GM21737 (cell line): ENCODE measurements around the gene SMOC1.

ENCODE experiments used
- ATAC-seq: cut with Tn5 transposase; IDR thresholded peaks from one replicate; pipeline ENCODE4 v1.9.1; 2021; ENCODE audit warnings: mild to moderate bottlenecking, moderate library complexity; ENCODE audit not compliant: unreplicated experiment

The SMOC1 gene

DNA sequence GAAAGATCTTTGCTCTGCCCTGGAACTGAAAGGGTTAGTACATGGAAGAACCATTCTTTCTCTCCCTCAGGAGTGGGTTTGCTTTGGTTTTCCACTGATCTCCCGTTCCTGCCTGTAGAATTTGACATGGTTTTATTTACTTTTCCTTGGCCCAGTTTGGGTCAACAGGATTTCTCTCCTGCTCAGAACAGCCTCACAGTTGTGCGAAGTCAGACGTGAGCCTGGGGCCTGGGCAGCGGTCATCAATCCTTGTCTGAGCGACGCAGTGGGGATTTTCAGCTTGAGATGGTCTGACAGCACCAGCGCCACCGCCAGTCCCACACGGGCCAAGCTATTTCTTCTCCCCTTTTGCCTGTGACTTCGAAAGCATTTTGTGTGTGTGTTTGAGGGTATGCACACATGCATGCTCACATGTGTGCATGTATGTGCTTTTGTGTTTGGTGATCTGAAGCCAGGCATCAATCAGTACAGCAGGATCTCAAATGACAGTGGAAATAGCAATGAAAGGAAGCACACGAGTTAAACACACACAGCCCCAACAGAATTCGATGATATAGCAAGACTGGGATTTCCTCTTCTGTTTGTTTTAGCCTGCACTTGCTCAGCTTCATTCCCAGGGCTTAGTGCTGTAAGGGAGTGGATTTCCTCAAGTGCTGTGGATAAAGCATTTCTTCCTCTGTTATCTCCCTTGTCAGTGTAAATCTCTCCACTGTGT is 58.3 kb downstream of the SMOC1 start:
- ATAC-seq: no peak

DNA sequence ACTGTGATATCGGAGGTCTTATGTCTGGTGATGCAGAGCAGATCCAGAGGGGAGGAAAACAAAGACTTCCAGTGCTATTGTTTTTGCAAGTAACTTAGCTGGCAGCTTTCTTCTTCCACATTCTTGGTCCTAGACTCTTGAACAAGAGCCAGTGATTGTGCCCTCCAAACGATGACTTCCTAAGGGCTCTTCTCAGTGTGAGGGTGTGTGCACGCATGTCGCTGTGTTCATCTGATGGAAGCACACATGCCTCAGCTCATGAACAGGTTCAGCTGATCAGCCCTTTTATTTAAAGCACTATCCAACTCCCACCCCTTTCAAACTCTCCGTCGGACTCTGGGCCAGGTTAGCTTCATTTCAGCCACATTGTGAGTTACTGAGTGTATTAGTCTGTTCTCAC is 59.5 kb downstream of the SMOC1 start:
- no peak for ATAC-seq

DNA sequence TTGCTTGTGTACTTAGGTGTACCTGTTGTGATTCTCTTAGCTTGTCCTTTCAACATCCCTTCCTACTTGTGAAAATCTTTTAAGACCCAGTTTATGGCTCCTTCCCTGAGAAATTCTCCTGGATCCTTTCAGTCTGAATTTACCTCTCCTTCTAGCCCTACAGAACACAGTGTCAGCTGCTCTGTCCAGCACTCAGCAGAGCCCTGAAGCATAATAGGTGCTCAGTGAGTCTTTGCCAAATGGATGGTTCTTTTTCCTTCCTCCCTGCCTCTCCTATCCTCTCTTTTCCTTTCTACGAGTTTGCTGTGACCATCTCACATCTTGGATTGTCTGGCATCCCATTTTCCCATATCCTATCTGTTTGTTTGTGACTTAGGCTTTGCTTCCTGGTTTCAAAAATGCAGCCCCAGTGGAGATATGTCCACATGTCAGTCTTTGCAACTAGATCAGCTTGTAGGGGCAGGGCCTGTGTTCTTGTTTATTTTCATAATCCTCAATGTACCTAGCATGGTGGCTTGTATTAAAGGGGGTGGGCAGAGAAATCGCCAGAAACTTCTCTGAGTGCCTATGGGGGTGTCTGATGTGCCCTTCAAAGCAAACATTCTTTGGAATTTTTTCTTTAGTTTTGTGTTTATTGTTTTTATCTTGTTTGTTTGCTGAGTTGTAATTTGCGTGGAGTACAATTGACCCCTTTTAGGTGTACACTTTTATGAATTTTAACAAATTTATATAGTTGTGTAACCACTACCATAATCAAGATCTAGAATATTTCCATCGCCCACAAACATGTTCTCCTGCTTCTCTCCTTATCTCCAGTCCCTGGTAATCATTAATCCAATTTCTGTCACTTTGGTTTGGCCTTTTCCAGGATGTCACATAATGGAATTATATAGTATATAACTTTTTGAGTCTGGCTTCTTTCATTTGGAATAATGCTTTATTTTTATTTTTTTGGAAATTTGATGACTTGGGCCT is 62.8 kb downstream of the SMOC1 start:
- ATAC-seq: no peak

DNA sequence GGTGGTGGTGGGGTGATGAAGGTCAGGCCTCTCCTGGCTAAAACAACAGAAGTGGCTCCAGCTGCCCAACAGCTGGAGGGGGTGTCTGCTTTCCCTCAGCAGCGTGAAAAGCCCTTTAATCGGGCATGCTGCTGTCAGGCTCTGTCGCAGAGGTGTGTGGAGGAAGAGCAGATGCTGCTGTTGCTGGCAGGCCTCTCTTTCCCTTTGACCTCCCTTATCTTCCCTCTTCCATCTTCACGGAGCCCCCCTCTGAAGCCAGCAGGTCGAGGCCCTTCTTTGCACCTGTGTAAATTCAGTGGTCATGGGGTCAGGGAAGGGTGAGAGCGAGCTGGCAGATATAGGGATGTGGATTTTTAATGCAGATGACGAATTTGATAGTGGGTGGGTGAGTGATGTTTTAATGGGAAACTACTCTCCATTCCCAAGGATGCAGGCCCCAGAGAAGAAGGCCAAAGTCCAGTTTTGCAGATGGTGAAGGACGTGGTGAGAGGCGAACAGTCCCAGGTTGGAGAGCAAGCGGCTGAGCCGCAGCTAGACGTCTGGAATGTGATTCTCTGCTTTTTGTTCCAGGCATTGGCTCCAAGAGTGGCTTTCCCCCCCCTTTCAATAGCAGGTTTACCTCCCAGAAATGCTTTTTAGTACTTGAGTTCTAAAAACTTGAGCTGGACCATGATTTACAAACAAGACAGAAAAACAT is 64.0 kb downstream of the SMOC1 start:
- no peak for ATAC-seq

DNA sequence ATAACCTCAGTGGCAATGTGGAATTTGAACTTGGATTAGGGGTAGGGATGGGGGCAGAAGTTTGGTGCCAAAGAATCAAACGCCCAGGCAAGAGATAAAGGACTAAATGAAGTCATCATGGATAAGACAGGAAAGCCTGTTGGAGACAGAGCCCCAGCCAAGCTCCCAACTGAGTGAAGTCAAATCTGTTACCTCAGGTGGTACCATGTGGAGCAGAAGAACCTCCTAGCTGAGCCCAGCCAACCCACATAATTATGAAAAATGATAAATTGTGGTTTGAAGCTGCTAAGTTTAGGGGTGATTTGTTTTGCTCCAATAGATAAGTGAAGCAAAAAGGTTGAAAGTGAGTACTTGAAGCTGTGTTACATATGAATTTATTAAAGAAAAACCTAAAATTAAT is 66.1 kb downstream of the SMOC1 start:
- ATAC-seq: no peak

DNA sequence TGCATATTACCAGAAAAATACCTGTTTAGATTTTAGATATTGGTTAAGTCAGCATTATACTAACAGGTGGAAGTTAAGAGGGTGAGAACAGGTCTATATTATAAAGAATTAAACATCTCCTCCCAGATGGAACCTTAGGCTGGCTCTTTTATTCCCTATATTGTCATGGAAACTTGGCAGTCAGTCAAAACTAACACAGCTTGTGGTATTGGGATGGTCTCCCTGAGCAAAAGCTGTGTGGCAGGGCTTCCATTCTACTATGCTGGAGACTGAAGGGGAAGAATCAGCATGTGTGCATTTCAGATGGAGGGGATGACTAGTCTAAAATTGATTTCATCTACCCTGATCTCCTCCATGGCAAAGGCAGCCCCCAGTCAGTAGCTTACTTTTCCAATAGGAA is 66.7 kb downstream of the SMOC1 start:
- ATAC-seq: no peak

DNA sequence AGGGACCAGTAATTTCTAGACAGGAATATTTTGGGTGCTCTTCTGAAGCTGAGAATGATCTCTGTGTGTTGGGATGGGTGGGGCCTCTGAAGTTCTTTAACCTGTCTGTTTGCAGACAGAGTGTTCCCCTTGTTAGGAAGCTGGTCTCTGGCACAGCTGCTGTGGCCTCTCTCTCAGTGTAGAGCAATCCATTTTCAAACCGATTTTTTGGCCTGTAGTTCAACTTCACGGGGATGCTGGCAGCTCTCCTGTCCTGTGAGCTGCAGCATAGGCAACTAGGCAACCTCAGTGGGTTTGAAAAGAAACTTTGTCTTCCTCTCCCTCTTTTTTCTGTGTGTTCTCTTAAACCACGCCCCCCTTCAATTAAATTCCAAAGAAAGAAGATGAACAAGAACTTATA is 69.1 kb downstream of the SMOC1 start:
- ATAC-seq: no peak

DNA sequence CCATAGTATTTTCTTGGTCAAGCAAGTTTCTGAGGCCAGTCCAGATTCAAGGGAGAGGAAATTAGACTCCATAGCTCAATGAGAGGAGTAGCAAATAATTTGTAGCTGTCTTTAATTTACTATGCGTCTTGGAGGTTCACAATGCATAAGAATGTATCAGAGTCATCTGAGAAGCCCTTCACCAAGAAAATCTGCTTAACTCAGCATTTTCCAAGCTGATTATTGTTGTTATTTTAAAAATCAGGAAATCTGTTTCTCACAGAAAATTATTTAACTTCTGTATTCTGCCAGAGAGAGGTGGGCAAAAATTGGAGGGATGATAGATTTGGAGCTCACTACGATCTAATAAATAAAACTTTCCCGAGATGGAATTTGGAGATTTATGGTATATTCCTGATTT is 72.0 kb downstream of the SMOC1 start:
- ATAC-seq: no peak

DNA sequence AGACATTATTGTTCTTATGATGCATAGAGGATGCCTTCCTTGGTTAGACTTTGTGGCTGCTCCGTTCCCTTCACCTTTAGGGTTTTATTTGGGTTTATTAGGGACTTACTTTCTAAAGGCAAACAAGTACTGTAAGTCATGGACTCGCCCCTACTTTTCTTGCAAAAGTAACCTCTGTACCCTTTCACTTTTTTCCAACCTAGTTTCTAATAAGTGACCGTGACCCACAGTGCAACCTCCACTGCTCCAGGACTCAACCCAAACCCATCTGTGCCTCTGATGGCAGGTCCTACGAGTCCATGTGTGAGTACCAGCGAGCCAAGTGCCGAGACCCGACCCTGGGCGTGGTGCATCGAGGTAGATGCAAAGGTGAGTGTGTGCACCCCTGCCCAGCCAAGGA is 72.7 kb downstream of the SMOC1 start:
- ATAC-seq: no peak

DNA sequence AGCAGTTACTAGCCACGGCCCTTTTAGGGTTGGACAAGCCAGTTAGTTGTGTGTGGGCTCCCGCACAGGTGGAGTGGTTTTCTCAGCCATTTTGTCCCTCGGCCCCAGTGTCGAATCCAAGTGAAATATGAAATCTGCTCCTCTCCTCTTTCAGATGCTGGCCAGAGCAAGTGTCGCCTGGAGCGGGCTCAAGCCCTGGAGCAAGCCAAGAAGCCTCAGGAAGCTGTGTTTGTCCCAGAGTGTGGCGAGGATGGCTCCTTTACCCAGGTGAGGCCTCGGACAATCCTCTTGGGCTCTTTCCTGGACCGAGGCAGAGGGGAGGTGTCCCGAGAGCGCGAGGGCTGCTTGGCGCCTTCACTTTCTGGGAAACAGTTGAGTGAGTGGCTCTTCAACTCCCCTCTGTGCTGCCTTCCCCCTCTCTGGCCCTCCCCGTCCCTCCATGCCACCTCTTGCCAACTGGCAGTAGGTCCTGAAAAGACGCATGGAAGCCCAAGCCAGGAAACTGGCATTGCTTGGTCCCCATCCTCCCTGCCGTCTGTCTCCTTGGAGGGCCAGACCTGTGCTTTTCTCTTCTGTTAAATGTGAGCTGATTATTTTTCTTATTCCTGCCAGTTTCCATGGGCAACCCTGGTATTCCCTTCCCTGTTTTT is 74.2 kb downstream of the SMOC1 start:
- ATAC-seq: no peak

DNA sequence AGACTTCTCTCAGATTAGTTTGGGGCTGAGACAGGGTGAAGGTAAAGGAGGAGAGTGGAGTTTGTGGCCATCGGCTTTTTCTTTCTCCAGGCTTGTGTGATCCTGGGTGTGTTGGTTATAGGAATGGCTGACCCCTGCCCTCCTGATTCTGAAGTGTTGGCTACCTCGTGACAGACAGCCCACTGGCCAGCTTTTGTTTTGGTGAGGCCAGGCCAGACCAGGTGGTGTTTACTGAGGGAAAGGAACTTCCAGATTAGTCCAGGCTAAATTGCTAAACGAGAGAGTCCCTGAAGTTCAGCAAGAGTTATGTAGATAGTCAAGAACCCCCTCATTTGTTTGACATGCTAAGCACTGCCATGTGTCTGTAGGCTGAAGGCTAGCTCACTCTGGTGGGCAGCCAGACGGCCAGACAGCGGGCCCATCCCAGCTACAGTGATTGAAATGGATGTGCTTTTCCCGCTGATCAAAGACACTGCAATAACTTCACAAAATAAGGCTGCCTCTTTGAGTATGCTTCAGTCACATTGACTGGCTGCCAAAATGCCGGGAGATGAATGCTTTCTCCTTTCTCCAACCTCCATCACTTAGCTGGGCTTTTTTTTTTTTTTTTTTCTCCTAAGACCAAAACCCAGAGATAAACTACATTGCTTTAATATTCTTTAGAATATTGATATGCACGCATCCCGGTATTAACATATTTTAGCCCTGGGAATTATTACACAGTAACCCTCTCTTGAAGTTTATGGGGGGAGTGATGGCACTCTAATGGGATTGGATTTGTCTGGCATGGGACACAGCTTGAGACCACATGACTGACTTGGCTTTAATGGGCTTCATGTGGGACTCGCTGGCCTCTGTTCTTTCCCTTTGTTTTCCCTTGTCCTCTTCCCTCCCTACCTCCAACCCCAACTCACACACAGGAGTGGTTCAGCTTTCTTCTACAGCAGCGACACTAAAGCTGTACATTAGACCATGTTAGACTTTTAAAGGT is 76.9 kb downstream of the SMOC1 start:
- no peak for ATAC-seq

DNA sequence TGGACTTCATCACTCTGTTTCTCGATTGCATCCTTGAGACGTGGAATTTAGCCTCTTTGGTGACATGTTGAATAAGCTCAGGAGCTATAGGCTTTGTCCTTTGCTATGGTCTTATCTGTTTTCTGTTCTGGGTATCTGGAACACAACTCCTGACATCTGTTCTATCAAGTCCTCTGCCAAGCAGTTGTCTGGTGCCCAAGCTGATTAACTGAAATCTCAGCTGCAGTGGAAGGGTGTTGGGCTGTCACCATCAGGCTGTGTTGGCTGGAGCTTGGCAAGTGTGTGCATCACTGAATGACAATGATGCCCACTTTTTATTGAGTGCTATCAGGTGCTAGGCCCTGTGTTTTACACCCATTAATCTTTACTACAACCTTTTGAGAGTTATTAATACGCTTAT is 77.8 kb downstream of the SMOC1 start:
- ATAC-seq: no peak

DNA sequence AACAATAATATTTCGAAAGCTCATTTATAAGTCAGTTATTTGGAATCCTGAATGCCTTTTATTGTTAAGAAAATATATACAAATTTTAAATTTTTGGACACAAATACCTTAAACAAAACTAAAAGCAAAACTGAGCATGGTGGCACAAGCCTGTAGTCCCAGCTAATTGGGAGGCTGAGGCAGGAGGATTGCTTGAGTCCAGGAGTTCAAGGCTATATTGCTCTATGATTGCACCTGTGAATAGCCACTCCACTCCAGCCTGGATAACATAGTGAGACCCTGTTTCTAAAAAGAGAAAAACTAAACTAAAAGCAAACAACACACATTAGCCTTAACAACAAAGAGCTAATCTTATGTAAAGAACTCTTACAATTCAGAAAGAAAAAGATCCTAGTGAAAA is 78.8 kb downstream of the SMOC1 start:
- no peak for ATAC-seq

DNA sequence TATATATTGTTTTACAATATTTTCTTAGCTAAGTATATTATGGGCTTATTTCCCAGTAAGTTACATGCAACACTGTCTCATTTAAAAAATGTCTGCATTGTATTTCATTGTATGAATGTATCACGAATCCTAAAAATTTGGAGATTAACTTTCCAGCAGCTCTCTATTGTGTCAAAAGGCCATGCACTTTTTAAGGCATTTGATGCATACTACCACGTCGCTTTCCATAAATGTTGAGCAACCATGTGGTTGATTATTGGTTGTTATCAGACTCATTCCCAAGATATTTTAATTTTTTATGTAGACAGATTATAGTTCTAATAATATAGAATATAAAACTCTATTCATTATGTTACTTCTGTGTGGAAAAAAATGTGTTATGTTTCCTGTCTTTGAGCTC is 79.9 kb downstream of the SMOC1 start:
- ATAC-seq: no peak

DNA sequence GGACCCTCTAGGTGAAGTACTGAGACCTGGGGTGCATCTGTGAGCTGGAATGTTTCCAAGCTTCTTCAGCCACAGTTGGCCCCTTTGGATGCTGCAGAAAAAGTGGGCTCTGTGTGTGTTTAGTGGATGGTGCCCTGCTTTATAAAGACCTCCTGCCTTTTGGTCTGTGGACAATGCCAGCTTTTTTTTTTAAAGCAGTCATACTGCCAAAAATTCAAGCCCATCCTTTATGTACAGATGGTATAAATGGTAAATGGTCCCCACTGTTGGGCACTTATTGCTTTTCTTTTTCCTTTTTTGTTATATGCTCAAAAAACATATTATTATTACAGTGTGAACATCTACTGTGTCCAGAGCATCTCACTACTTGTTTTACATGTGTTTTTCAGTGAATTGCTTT is 81.1 kb downstream of the SMOC1 start:
- no peak for ATAC-seq

DNA sequence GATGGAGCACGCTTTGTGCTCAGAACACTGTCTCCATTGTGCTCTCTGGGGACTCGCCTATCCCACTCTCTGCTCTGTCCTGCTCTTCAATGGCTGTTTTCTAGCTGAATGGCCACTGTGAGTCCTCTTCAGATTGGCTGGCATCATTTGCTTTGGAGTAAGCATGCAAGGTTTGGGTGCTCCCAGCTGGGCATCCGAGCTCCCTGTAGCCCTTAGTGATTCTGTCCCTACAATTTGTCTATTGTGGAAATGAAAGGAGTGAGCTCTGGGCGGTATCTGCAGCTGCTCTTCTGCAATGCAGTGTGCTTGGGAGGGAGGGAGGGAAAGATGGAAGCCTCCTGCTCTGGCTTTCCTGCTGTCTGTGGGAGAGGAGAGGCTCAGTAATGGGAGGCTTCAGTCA is 84.8 kb downstream of the SMOC1 start:
- no peak for ATAC-seq

DNA sequence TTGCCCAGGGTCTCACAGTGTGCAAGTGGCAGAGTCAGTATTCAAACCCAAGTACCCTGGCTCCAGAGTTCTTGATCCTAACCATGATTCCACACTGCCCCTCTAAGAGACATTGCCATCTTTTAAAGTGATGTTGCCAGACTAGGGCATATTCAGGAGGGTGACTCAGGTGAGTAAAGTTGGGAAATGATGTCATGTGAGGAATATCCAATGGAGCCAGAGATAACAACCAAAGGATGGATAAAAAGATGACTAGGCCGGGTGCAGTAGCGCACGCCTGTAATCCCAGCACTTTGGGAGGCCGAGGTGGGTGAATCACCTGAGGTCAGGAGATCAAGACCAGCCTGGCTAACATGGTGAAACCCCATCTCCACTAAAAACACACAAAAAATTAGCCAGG is 85.6 kb downstream of the SMOC1 start:
- ATAC-seq: no peak

DNA sequence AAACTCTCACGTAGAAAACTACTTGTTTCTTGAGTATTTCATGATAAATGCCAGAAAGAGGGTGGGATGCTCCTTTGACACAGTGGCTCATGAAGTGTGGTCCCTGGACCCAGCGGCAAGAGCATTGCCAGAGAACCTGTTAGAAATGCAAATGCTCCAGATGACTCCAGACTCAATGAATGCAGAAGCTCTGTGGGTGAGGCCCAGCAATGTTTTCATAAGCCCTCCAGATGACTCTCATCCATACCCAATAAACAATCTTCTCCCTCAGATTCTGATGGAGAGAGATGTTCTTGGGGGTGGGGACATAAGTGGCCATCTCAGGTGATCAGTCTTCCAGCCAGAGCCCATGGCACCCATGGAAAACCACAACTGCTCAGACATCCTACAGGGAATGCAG is 88.9 kb downstream of the SMOC1 start:
- ATAC-seq: no peak

DNA sequence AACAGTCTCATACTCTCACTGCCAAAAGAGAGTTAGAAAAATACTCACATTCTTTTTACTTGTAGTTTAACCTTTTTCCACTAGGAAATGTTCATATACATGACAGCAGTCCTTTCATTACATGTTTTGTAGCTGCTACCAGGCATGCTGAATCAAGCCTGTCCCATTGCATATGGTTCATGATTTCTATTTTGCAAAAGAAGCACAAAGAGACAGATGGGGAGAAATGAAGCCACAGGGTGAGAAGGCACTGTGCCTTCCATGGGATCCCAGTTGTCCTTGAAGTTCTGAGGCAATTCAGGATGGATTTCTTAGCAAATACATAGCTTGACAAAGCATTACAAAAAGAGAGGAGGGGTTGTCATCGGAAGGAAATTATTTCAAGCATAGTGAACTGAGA is 89.5 kb downstream of the SMOC1 start:
- ATAC-seq: no peak

DNA sequence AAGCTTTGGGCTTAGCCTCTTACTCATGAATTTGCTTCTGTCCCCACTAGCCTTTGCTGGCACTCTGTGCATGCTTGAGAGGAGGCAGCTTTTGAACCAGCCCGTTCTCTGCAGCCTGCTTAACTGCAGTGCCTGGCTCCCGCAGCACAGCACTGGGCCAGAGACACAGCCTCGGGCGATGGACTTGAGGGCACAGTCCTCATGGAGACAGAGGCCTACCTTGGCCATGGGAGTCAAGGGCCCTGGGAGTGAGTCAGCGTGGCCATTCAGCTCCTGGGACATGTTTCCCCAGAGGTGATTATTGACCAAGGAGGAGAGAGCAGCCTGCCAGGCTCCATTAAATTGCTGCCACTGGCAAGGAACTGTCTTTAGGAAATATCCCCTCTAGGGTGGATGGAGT is 93.5 kb downstream of the SMOC1 start:
- no peak for ATAC-seq
